Measurements from ENCODE around the gene ODC1.

The ODC1 gene

GRCh38 chr2:10433264-10433946, 14.7 kb downstream of the ODC1 start:
- no peak for DNase-seq

- DNase-seq: no peak
Measured at GRCh38 chr2:10432311-10433181, 15.6 kb downstream of the ODC1 start.

GRCh38 chr2:10431797-10432196, 16.3 kb downstream of the ODC1 start:
- no peak for DNase-seq

- no peak for DNase-seq
Measured at GRCh38 chr2:10430886-10431622, 17.1 kb downstream of the ODC1 start.

- no peak for DNase-seq
Measured at GRCh38 chr2:10428924-10429323, 19.2 kb downstream of the ODC1 start.

- DNase-seq: no peak
Measured at GRCh38 chr2:10428355-10428754, 19.8 kb downstream of the ODC1 start.

GRCh38 chr2:10427618-10427949, 20.5 kb downstream of the ODC1 start:
- DNase-seq: no peak

- DNase-seq: no peak
Measured at GRCh38 chr2:10426726-10427617, 21.2 kb downstream of the ODC1 start.

GRCh38 chr2:10425699-10426098, 22.4 kb downstream of the ODC1 start:
- no peak for DNase-seq

GRCh38 chr2:10424916-10425505, 23.1 kb downstream of the ODC1 start:
- no peak for DNase-seq

GRCh38 chr2:10424051-10424450, 24.1 kb downstream of the ODC1 start:
- DNase-seq: no peak

GRCh38 chr2:10423400-10423774, 24.7 kb downstream of the ODC1 start:
- no peak for DNase-seq

GRCh38 chr2:10422732-10423399, 25.3 kb downstream of the ODC1 start:
- no peak for DNase-seq

GRCh38 chr2:10422251-10422650, 25.9 kb downstream of the ODC1 start:
- no peak for DNase-seq

GRCh38 chr2:10419553-10420257, 28.4 kb downstream of the ODC1 start:
- DNase-seq: no peak

- DNase-seq: no peak
Measured at GRCh38 chr2:10417551-10418335, 30.4 kb downstream of the ODC1 start.

- DNase-seq: no peak
Measured at GRCh38 chr2:10415640-10416039, 32.5 kb downstream of the ODC1 start.

GRCh38 chr2:10415048-10415447, 33.1 kb downstream of the ODC1 start:
- no peak for DNase-seq

GRCh38 chr2:10414591-10414990, 33.5 kb downstream of the ODC1 start:
- DNase-seq: peak; percentile 81

GRCh38 chr2:10413991-10414451, 34.1 kb downstream of the ODC1 start:
- no peak for DNase-seq

Measured in NCI-H1694 (cell line).